ENCODE results near the gene GGT5. TPM values are rescaled to one million over a fixed set of nuclear protein-coding genes. Genes with fewer than 3 reads are reported as not detected.
"Not testable (repeated sequence)": the region's sequence is repeated elsewhere in the genome, so short reads cannot be mapped to it uniquely, and the experiment has no call there.

The GGT5 gene
- total RNA-seq, 1 experiment from 2014 or later, result not detected

- no peak for DNase-seq (ENCODE audit: low spot score)
Observed at GRCh38 chr22:24205438-24206195, 39.3 kb downstream of the GGT5 start.

GRCh38 chr22:24203856-24204255, 41.0 kb downstream of the GGT5 start:
- not testable (repeated sequence) for DNase-seq (ENCODE audit: low spot score)

GRCh38 chr22:24201681-24202614, 42.9 kb downstream of the GGT5 start:
- DNase-seq (ENCODE audit: low spot score), result no peak

- DNase-seq (ENCODE audit: low spot score), result peak; percentile 57
Observed at GRCh38 chr22:24200619-24201212, 44.2 kb downstream of the GGT5 start.

- no peak for DNase-seq (ENCODE audit: low spot score)
Observed at GRCh38 chr22:24198682-24199052, 46.2 kb downstream of the GGT5 start.

GRCh38 chr22:24191893-24192292, 53.0 kb downstream of the GGT5 start:
- DNase-seq (ENCODE audit: low spot score), result no peak

- no peak for DNase-seq (ENCODE audit: low spot score)
Observed at GRCh38 chr22:24191381-24191841, 53.5 kb downstream of the GGT5 start.

- DNase-seq (ENCODE audit: low spot score), result no peak
Observed at GRCh38 chr22:24190596-24191208, 54.2 kb downstream of the GGT5 start.

GRCh38 chr22:24190159-24190540, 54.7 kb downstream of the GGT5 start:
- no peak for DNase-seq (ENCODE audit: low spot score)

GRCh38 chr22:24189249-24190158, 55.4 kb downstream of the GGT5 start:
- DNase-seq (ENCODE audit: low spot score), result no peak

- DNase-seq (ENCODE audit: low spot score), result no peak
Observed at GRCh38 chr22:24188705-24189248, 56.1 kb downstream of the GGT5 start.

- no peak for DNase-seq (ENCODE audit: low spot score)
Observed at GRCh38 chr22:24187731-24188644, 56.9 kb downstream of the GGT5 start.

- no peak for DNase-seq (ENCODE audit: low spot score)
Observed at GRCh38 chr22:24186892-24187670, 57.8 kb downstream of the GGT5 start.

- DNase-seq (ENCODE audit: low spot score), result no peak
Observed at GRCh38 chr22:24186352-24186740, 58.5 kb downstream of the GGT5 start.

GRCh38 chr22:24185501-24186351, 59.2 kb downstream of the GGT5 start:
- DNase-seq (ENCODE audit: low spot score), result no peak

GRCh38 chr22:24185001-24185500, 59.8 kb downstream of the GGT5 start:
- DNase-seq (ENCODE audit: low spot score), result no peak

- no peak for DNase-seq (ENCODE audit: low spot score)
Observed at GRCh38 chr22:24184057-24184798, 60.7 kb downstream of the GGT5 start.
